MCF 10A (cell line): Measurements from ENCODE around the gene ARHGAP33. TPM values are rescaled to one million over a fixed set of nuclear protein-coding genes. Genes with fewer than 3 reads are reported as not detected.

ENCODE experiments used
- BruUV-seq: library from RNA; stranded (reverse); fragments of 400-500 nt; replicated peaks from 2 replicates; lab custom pipeline; 2021; lab: Mats Ljungman, UMichigan
- CTCF ChIA-PET: fragments of 300-600 bp; sonication (Branson Sonifier 250); formaldehyde crosslinking; extraction: SDS; loops from one replicate; lab custom pipeline; 2021; ENCODE audit warnings: antibody characterized with exemption, inconsistent platforms; lab: Yijun Ruan, JAX
- POLR2A ChIA-PET: fragments of 300-600, 350-650 bp; sonication (Branson Sonifier 250); formaldehyde crosslinking; extraction: SDS; loops from one replicate; lab custom pipeline; 2020; ENCODE audit warnings: antibody characterized with exemption, inconsistent platforms; lab: Yijun Ruan, JAX
- DNase-seq: peaks from one replicate; pipeline ENCODE4 v3.0.0-alpha.2; 2018; ENCODE audit not compliant: unreplicated experiment
- H3K27ac Mint-ChIP-seq: one replicate; pipeline ENCODE4 v1.8.0; 2022; ENCODE audit warnings: mild to moderate bottlenecking, low read depth, mixed read lengths; ENCODE audit not compliant: unreplicated experiment
- H3K27me3 Mint-ChIP-seq: one replicate; pipeline ENCODE4 v1.8.0; 2022; ENCODE audit warnings: mixed read lengths; ENCODE audit not compliant: insufficient read depth, unreplicated experiment
- H3K36me3 Mint-ChIP-seq: one replicate; pipeline ENCODE4 v1.8.0; 2022; ENCODE audit warnings: mild to moderate bottlenecking, moderate library complexity, mixed read lengths; ENCODE audit not compliant: insufficient read depth, unreplicated experiment
- H3K4me1 Mint-ChIP-seq: one replicate; pipeline ENCODE4 v1.8.0; 2022; ENCODE audit warnings: mixed read lengths; ENCODE audit not compliant: insufficient read depth, unreplicated experiment
- H3K4me3 Mint-ChIP-seq: one replicate; pipeline ENCODE4 v1.8.0; 2022; ENCODE audit warnings: mild to moderate bottlenecking, moderate library complexity, mixed read lengths; ENCODE audit not compliant: unreplicated experiment
- H3K9me3 Mint-ChIP-seq: one replicate; pipeline ENCODE4 v1.8.0; 2022; ENCODE audit warnings: mixed read lengths; ENCODE audit not compliant: unreplicated experiment
- CTCF ChIP-seq: fragments of 200-600 bp; IDR thresholded peaks from one replicate; pipeline ENCODE4 v1.8.0; 2022; ENCODE audit warnings: antibody characterized with exemption, mild to moderate bottlenecking; ENCODE audit not compliant: unreplicated experiment
- intact Hi-C: fragments of 100-400 bp; cut with micrococcal nuclease; formaldehyde crosslinking; loops from 2 replicates; pipeline ENCODE4 v1.14.1; 2022
- total RNA-seq: library from RNA; stranded (reverse); gene quantifications from 2 replicates; pipeline ENCODE4 v1.2.3, GENCODE V29; 2022

The ARHGAP33 gene
- total RNA-seq, 1 experiment from 2014 or later: 5.4 TPM

- no peaks in the 10 kb centered on the region for H3K27me3 Mint-ChIP-seq
- CTCF ChIA-PET: interaction anchor here (1.0 to 1.5 kb wide), 3 partner anchors 18 to 190 kb away, joined by 4 to 8 read pairs (median 8); no protein-coding TSS in a partner anchor
- TSS peak; percentile 62 for BruUV-seq
- H3K27ac Mint-ChIP-seq: no peak overlapping the region
- peaks cover 5% of the 10 kb centered on the region for H3K4me1 Mint-ChIP-seq
- H3K36me3 Mint-ChIP-seq: peaks cover 37% of the 10 kb centered on the region
- H3K9me3 Mint-ChIP-seq: no peaks in the 10 kb centered on the region
- no peak for TF ChIP-seq CTCF
- intact Hi-C loops: no loop called here
- no peak for DNase-seq
- POLR2A ChIA-PET: interaction anchor here (1.3 kb wide), 1 partner anchor 22 kb away, joined by 4 read pairs; no protein-coding TSS in a partner anchor
- no peak overlapping the region for H3K4me3 Mint-ChIP-seq
These were observed 37.1 kb upstream of the ARHGAP33 start for GRCh38 chr19:35738021-35738886.

GRCh38 chr19:35738887-35739229 is 36.5 kb upstream of the ARHGAP33 start:
- ChIA-PET CTCF (interaction anchor here (0.6 kb wide), 1 partner anchor 47 kb away, joined by 4 read pairs; no protein-coding TSS in a partner anchor), POLR2A (no interaction called here)
- H3K36me3 Mint-ChIP-seq: peaks cover 33% of the 10 kb centered on the region

GRCh38 chr19:35739275-35740107 is 35.9 kb upstream of the ARHGAP33 start:
- Mint-ChIP-seq H3K4me1 (peaks cover 8% of the 10 kb centered on the region), H3K9me3 (no peaks in the 10 kb centered on the region), H3K36me3 (peaks cover 32% of the 10 kb centered on the region), H3K4me3 (peak overlapping the region; percentile 72), H3K27me3 (no peaks in the 10 kb centered on the region), H3K27ac (no peak overlapping the region)
- ChIA-PET CTCF (interaction anchor here (0.6 kb wide), 2 partner anchors 45 to 47 kb away, joined by 4 to 5 read pairs; no protein-coding TSS in a partner anchor), POLR2A (interaction anchor here (1.0 to 2.0 kb wide), 8 partner anchors 9 to 95 kb away, joined by 3 to 9 read pairs (median 4); partner anchors contain the start of gene LIN37)
- intact Hi-C loops: no loop called here
- DNase-seq: no peak
- BruUV-seq: no TSS peak
- no peak for TF ChIP-seq CTCF

More at GRCh38 chr19:35738887-35739229, 36.5 kb upstream of the ARHGAP33 start:
- no peak for TF ChIP-seq CTCF
- H3K4me3 Mint-ChIP-seq: peak overlapping the region; percentile 12
- H3K27ac Mint-ChIP-seq: no peak overlapping the region
- intact Hi-C loops: no loop called here
- H3K4me1 Mint-ChIP-seq: peaks cover 5% of the 10 kb centered on the region
- BruUV-seq: no TSS peak
- no peak for DNase-seq
- H3K9me3 Mint-ChIP-seq: no peaks in the 10 kb centered on the region
- no peaks in the 10 kb centered on the region for H3K27me3 Mint-ChIP-seq
